Stimulated activated CD8-positive, alpha-beta memory T cell treated with anti-CD3 and anti-CD28 coated beads, Interleukin-2, amount 100 ng/mL, for 1 hour (primary cell): Measurements from ENCODE around the gene MYADML2.

Experiments
- DNase-seq, 2 donors: peaks; one replicate each; pipeline ENCODE4 v3.0.0-alpha.2; 2020; ENCODE audit warnings: low read depth in 2 of 2

MYADML2 gene

DNA sequence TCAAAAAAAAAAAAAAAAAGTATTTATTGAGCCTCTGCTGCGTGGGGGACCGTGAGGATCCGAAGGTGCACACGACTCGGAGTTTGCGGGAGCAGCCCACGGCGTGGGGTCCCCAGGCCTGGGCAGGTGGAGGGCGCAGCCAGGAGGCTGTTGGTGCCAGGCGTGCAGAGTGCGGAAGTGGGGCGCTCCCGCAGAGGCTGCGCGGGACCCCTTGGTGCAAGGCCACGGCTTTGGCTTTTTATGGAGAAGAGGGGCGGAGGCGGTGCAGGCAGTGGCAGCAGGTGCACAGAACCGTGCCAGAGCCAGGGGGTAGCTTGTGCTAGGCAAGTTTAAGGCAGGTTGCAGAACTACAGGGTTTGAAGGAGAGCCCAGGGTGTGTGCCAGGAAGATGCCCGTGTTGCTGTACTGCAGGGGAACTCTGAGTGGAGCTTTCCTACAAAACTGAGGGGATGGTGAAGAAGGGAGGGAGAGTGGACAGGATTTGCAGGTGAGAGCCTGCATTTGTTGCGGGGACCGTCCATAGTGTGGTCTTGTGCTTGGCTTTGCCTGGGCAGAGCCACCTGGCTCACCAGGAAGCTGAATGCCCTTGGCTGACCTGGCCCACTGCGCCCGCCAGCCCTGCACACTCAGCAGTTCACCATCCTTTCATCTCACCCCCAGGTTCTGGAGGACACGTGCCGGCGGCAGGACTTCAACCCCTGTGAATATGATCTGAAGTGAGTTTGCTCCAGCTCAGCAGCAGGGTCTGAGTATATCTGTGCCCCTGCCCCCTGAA lies 31.7 kb upstream of the MYADML2 start:
- no peak for DNase-seq

DNA sequence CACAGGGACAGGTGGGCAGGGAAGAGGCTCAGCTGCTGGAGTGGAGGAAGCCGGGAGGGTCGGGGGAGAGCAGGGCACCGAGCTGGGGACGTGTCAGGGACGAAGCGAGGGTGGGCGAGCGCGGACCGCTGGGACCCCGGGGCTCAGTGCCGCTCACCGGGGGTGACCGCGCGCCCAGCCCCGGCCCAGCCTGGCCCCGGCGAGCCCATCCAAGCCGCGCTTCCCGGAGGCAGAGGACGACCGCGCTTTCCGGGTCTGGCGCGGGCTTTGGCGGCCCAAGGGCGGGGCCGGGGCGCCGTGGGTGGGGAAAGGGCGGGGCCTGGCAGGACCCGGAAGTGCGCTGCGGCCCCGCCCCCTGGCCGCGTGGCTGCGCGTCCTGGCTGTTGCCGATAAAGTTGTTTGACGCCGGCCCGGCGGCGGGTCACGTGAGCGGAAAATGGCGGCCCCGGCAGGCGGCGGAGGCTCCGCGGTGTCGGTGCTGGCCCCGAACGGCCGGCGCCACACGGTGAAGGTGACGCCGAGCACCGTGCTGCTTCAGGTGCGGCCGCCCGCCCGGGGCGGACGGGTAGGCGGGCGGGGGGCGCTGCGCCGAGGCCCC lies 30.3 kb upstream of the MYADML2 start, which contains the start of gene ASPSCR1:
ASPSCR1 (plus strand) TSS at position 419 of the 598 bp plus-strand sequence; CDS start at position 437, 18 bp downstream.
- peak; percentile 81 to 87 for DNase-seq

DNA sequence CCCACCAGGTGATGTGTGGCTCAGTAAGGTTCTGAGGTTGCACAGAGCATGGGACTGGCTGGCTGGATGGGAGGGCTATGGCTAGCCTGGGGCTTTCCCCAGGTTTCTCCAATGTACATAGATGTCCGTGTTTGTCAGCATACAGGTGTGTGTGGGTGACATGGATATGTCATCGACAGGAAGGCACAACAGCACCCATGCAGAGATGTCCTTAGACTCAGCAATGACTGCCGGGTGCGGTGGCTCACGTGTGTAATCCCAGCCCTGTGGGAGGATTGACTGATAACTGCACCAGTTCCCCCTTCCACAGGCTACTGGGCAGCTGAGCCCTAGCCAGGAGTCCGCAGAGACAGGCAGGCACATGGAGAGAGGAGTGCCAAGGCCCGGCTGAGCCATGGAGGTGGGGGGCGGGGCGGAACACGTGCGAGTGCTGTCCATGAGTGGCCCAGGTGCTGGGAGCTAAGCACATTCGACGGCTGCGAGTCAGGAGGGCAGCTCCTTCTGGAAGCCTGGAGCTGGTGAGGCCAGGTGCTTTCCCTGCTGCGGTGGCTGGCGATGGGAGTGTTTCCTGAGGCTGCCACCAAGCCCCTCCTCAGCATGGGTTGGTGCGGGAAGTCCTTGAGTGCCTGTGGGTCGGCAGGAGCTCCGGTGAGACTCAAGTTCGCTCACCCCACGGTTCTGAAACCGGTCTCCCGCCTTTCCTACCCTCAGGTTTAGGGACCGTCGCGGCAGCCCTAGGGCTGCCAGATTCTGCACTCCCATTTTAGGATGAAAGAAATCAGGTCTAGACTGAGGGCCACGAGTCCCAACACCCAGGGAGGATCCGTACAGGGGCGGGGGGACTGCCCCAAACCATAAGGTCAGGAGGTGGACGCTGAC lies 29.5 kb upstream of the MYADML2 start:
- DNase-seq: no peak

DNA sequence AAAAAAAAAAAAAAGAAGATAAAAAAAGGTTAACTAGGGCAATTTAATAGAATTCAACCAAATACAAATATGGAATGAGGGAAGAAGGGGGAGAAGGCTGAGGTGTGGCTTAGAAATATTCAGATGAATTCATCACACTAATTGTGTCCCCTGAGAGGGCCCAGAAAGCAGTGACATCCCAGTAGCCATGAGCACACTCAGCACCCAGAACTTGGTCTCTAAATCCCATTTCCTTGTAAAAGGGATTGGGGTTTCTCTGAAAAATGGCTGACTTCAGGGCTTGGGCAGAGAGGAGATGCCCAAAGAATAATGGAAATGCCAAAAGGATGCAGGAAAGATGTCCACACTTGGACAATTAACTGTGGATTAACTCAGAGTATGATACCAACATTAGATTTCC lies 26.4 kb upstream of the MYADML2 start:
- DNase-seq: no peak

DNA sequence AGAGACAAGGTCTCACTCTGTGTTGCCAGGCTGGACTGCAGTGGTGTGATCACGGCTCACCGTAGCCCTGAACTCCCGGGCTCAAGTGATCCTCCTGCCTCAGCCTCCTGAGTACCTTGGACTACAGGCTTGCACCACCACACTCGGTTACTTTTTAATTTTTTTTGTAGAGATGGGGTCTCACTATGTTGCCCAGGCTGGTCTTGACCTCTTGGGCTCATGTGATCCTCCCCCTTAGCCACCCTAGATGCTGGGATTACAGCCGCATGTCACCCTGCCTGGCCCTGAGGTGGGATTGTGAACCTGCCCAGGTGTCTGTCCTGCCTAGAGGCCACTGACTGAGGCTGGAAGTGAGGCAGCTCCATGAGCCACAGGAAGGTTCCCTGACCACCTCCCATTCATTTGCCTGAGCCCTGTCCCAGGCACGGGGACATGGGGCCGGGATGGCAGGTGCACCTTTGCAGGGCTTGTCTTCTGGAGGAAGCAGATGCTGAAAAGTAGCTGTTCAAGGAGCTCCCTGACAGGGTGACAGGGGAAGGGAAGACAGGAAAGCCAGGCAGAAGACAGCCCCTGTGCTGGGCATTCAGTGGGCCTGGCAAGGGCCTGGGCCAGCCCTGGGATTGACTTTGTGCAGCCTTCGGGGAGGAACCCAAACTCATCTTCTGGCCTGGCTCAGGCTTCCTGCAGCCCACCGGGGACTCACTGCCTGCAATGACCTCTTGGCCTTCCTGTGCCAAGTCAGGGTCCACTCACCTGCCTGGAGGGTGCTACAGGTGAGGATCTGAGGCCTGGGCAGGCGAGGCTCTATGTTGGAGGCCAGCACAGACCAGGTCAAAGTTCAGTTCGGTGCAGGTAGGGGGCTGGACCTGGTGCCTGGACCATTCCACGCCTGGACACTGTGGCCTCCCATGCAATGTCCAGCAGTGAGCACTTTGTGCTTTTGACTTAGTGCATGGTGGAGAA lies 22.1 kb upstream of the MYADML2 start:
- no peak for DNase-seq

DNA sequence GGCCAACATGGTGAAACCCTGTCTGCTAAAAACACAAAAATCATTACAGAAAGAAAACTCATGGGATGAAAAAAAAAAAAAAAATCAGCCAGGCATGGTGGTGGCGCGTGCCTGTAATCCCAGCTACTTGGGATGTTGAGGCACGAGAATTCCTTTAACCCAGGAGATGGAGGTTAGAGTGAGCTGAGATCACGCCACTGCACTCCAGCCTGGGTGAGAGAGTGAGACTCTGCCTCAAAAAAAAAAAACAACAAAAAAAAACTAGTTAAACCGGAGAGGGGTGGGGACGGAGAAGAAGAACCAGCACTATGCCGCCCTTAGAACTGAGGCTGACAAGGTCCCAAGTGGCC lies 21.3 kb upstream of the MYADML2 start:
- no peak for DNase-seq

DNA sequence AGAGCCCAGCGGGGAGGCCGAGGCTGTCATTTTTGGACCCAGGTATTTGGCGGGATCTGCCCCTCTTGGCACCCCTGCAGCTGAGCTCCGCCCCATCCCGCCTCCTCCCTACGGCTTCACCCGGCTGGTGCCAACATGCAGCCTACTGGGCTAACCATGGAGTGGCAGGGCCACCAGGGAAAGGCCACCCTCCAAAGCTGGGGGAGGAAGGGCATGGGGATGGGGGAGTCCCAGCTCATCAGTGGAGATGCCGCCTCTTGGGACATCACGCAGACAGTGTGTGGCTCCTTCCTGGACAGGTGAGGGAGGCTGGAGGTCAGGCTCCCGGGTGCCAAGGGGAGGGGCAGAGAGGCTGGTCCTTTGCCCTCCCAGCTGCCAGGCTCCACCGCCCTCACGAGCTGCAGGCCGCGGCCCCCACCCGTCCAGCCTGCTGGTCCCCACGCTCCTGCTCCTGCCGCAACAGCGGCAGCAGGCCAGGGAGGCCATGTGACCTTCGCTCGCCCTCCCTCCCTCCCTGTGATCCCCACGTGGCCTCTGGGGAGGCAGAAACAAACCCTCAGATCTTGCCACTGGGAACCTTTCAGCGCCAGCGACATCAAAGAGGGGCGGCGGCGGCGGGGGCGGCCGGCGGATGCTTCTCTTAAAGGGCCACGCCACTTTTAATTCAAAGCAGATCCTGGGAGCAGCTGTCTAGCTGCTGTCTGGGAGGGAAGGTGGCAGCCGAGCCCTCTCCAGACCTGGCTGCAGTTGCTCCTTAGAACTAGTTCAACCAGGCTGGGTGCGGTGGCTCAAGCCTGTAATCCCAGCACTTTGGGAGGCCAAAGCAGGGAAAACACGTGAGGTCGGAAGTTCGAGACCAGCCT lies 20.7 kb upstream of the MYADML2 start:
- DNase-seq: peak; percentile 62 to 73

DNA sequence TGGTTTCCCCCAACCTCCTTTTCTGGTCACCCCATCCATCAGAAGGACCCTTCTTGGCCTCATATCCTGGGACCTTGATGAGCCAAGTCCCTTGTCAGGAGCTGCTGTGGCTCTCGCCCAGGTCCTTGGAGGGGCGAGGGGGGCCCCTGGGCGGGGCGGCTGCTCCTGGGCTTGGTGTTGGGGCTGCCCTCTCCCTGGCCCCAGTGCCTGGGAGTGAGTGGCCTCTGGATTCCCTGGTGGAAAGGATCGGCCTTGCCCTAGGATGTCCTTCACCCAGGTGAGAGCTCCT lies 20.2 kb upstream of the MYADML2 start:
- DNase-seq: no peak

DNA sequence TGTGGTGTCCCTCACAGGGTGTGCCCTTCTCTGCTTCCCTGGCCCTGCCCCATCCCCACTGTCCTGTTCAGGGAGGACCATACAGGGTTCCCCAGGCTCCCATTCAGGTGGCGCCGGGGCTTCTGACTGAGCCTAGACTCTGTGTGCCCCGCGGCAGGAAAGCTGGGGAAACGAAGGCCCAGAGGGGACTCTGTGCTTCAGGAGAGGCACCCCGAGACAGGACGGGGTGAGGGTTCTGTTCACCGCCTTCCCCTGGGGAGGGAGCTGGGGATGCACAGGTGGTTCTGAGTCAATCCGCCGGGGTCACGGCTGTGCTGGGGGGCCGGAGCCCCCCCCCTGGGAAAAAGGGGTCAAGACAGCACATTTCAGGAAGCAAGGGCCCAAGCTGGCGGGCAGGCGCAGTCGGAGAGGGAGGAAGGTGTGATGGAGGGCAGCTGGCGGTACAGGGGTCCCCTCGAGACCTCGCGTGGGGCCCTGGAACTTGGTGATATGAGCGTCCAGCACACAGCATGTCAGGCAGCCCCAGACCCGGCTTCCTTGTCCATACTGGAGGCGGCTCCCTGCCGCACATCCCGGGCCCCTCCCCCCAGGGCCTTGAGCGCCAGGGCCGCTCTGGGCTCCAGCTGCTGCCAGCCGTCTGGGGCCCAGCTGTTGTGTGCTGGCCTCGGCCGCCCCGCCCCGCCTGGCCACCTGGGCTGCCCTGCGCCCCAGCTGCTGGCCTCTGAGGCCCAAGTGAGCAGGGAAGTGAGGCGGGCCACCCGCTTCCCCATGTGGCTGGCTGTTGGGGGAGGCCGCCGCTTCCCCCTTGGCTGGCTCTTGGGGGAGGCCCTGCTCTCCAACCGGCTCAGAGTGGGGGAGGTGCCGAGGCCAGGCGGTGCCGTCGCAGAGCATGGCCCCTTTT lies 19.6 kb upstream of the MYADML2 start:
- no peak for DNase-seq

DNA sequence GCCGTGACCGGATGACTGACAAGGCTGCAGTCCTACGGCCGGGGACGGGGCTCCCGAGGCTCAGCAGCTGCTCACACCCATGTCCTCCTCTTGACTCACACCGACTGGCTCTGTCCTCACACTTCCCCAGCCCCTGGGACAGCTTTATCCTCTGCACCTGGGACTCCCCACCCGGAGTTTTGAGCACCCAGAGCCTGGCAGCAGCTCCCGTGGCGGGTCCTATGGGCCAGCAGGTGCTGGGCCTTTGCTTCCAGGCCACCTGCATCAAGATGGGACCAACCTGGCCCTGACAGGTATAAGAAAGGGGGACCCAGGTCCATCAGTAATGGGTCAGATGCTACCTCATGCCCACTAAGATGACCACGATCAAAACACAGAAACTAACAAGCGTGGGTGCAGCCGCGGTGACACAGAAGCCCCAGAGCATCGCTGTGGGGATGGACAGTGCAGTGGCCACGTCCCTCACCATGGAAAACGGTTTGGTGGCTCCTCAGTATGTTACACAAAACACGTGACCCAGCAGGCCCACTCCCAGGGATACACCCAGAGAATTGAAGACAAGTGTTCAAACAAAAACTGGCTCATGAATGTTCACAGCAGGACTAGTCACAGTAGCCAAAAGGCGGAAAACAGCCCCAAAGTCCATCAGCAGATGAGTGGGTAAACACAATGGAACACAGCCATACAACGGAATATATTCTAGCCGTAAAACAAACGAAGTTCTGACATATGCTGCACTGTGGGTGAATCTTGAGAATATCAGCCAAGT lies 17.2 kb upstream of the MYADML2 start:
- DNase-seq: no peak

DNA sequence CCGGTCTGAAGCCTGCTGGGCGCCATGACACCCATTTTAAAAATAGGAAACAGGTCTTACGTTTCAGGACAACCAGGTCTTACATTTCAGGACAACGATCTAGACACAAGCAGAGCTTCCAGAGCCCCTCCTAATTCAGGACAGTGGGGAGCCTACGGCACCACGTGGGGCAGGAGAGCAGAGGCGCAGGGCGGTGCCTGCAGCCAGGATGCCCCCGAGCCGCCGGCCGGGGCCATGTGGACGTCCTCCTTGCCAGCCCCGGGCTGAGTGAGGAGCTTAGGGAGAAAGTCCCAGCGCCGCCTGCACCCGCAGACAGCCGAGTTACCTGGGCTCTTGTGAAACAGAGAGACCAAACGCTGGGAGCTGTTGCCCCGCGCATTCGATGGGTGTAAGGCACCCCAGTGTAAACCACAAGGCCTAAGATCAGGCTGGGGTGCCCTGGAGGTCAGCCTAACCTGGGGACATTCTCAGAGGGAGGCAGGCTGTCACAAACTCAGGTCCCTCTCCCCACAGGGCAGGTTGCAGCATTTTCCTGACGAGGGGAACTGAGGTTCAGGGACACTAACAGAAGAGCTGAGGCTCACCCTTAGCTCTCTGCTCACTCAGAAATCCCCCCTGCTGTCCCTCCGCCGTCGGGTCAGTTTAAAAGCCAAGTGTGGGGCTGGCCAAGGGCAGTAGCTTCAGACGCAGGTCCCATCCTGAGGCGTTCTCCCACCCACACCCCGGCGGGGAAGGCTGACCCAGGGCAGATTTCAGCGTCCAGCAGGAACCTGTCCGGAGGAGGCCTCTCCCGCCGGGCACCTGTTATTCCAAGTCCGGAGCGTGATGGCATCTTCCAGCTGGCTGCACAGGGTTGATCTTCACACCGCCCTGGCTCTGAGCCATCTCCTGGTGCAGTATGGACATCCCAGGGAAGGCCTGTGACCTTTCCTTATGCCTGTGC lies 15.7 kb upstream of the MYADML2 start:
- no peak for DNase-seq

DNA sequence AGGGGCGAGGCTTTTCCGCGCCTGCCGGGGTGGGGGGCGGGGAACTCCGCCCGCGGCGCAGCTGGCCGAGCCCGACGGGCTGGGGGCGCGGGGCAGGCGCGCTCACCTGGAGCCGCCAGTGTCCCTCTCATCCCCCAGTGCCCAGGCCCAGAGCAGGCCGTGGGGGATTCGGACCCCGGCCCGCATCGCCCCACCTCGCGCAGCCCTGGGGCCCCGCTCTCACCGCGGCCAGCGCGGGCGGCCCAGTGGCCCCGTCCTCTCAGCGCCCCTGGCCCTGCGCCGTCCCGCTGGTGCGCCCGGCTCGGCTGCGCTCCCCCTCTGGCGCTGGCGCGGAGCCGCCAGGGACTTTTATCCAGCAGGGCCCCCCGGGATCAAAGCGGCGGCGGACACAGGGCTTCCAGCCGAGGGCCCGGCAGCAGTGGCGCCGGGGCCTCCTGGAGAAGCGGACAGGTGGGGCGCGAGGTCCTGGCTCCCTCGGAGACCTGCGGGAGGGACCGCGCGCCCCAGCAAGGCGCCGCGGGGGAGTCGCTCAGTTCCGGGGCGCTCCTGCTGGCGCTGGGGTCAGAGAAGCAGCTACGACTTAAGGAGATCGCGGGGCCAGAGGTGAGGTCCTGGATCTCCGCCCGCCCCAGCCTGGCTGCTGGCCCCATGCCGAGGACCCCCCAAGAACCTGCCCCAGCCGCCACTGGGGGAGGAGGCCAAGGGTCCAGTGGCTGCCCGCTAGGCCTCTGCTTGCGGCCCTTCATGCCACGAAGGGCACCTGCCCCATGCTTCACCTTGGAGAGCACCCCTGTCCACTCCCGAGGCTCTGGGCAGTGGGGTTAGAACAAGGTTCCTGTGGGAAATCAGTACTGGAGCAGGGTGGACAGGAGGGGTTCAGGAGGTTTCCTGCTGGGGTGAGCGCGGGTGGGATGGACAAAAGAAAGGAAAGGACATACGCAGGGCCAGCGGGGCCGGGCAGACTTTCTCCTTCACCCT lies 14.8 kb upstream of the MYADML2 start:
- DNase-seq: no peak

DNA sequence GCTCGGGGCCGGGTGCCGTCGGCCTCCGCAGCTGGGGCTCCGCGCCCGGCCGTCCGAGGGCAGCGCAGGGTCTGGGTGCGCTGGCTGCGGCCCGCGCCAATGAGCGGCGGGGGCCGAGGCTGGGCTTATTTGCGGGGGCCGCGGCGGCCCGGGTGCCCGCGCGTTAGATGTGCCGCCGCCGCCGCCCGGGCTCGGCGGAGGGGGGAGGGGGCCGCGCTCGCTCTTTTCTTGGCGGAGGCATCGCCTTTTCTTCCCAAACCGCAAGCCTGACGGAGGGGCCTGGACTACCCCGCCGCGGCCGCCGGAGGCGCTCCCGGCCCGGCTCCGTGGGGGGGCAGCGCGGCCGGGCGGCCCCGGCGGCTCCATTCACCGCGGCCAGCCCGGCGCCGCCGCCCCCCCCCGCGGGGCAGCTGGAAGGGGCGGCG lies 14.1 kb upstream of the MYADML2 start, which contains the start of gene NOTUM:
NOTUM (minus strand) TSS at position 101 of the 425 bp plus-strand sequence. CDS start 278 bp downstream, outside the sequence.
- no peak for DNase-seq

DNA sequence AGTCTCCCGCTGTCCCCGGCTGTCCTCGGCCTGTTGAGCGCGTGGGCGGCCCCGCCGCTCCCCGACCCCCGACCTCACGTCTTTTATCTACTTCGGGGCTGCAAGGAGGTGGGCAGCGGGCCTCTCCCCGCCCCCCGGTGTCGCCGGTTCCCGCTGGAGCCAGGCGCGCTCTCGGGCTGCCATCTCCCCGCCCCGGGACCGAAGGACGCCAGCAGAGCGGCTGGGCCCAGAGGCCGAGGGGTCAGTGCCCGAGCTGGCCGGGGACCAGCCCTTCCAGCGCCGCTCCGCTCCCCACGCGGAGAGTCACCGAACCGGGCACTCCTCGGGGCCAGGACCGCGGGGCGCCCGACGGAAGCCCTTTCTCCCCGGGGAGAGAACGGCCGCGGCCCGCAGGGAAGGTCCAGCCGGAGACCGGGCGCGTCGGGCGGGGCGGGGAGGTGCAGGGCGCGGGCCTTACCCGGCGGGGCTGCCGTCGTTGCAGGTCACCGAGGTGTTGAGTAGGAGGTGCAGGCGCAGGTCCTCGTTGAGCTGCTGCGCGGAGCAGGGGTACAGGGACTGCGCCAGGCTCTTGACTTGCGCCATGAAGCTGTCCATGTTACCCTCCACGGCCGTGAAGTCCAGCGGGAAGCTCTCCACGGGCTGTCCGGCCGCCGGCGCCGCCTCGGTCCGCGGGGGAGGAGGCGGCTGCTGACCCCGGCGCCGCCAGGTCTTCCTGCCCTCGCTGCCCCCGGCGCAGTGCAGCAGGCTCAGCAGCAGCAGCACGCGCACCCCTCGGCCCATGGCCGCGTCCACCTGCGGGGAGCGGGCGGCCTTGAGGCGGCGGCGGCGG lies 13.3 kb upstream of the MYADML2 start:
- DNase-seq: no peak

DNA sequence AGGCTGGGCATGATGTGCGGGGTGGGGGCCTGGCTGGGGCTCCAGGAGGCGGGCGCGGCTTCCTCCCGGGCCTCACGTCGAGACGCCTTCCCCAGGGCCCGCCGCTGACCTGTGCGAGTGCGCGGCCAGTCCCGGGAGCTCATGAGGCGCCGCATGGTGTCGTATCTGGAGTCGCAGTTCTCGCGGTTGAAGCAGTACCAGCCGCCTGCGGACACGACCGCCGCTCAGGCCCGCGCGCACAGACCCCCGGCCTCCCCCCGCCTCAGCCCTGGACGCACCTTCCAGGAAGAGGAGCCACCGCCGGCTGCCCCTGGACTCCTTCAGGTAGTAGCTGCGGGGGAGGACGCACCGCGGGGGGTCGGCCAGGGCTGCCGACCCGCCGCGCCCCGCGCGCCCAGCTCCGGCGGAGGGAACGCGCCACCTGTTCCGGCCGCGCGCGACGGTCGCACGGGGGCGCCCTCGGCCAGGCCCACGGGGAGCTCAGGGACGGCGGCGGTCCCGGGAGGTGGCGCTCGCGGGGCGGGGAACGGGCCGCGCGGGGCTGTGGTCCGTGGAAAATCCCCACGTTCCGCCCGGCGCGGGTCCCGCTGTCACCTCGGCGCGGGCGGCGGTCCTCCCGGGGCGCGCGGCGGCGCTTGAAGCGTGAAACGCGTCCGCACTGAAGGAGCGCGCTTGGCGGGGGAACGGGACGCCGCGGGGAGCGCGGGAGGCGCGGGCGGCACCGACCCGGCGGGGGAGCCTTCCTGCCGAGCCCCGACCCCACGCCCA lies 12.5 kb upstream of the MYADML2 start:
- DNase-seq: peak; percentile 68 to 72
